ENCODE measurements around the gene PLCG2.

DNA sequence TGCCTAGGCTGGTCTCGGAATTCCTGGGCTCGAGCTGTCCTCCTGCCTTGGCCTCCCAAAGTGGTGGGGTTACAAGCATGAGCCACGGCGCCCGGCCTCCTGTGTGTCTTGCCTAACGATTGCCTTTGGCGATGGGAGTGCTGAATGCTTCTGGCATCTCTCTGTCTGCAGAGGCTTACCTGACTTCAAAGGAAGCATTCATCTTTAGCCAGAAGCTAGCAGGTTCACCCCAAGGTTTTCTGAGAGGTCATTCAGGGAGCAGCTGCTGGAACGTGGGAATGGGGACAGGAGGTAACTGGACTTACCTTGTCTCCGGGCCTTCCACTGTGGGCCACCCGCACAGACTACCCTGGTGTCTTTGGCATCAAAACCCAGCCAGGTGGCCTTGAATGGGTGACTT, 54.7 kb downstream of the PLCG2 start:
- TF ChIP-seq, protein P1, sequence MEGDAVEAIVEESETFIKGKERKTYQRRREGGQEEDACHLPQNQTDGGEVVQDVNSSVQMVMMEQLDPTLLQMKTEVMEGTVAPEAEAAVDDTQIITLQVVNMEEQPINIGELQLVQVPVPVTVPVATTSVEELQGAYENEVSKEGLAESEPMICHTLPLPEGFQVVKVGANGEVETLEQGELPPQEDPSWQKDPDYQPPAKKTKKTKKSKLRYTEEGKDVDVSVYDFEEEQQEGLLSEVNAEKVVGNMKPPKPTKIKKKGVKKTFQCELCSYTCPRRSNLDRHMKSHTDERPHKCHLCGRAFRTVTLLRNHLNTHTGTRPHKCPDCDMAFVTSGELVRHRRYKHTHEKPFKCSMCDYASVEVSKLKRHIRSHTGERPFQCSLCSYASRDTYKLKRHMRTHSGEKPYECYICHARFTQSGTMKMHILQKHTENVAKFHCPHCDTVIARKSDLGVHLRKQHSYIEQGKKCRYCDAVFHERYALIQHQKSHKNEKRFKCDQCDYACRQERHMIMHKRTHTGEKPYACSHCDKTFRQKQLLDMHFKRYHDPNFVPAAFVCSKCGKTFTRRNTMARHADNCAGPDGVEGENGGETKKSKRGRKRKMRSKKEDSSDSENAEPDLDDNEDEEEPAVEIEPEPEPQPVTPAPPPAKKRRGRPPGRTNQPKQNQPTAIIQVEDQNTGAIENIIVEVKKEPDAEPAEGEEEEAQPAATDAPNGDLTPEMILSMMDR (conservative IDR thresholded peaks at IDR 0.05; ENCODE audit: low read depth, low read length) = no peak
- no peak for TF ChIP-seq EZH2phosphoT487 (IDR thresholded peaks at IDR 0.05; ENCODE audit: borderline replicate concordance, low read length)
- TF ChIP-seq EZH2 (IDR thresholded peaks at IDR 0.05; ENCODE audit: low read length, unreplicated experiment) = no peak
